Measurements from ENCODE around the gene RAB3GAP1.

Gene RAB3GAP1

DNA sequence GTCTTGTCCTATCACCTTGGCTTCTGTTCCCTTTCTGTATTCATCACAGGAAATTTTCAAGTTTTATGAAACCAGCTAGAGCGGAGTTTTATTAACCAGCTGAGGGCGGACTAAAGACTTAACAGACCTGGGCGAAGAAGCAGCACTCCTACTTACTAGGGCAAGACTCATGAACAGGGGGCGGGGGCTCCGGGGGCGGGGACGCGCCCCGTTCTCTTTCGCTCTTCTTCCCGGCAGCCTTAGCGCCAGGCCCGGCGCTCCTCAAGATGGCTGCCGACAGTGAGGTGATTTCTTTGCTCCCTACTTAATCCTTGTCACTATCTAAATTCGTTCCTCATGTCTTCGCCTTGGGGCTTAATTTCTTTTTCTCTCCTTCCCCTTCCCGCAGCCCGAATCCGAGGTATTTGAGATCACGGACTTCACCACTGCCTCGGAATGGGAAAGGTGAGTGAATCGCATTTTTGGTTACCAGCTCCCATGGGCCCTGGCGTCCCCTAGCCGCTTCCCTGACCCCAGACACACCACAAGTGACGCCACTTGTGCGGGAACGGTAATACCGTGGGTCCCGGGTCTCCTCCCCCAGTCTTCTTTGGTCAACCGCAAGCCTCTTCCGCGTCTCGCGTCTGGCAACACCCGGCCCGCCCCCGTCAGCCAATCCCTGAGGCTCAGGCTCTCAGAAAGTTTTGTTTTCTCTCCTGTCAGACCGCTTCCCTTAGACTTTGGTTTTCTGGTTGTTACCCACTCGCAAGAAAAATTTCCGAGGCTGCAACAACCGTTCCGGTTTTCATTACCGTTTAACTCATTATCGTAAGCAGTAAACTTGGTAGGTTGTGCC, at the start of gene RAB3GAP1:
RAB3GAP1 (plus strand) TSS at position 251 of the 835 bp plus-strand sequence; CDS start at position 267, 16 bp downstream.
- H3K36me3 ChIP-seq (ENCODE audit: control insufficient read depth in 2 of 2, insufficient read depth in 1 of 2, low read length in 2 of 2), result peaks cover 4 to 7% of the 10 kb centered on the region in 2 experiments; a peak in 2 of 3 replicates
- H3K4me1 ChIP-seq (ENCODE audit: control insufficient read depth, insufficient read depth, low read length), result no peaks in the 10 kb centered on the region; the same call in 1 of the 2 replicates
- CTCF ChIA-PET, result interaction anchor here (0.8 kb wide), 1 partner anchor 48 kb away, joined by 4 read pairs; no protein-coding TSS in a partner anchor
- no peaks in the 10 kb centered on the region for H3K9me3 ChIP-seq (ENCODE audit: control insufficient read depth, insufficient read depth, low read depth, low read length)
- peak within 1 kb of the TSS; percentile 78 for H3K27ac ChIP-seq (ENCODE audit: extremely low read depth, low read depth, low read length)
- POLR2A ChIA-PET, result interaction anchor here (0.6 to 0.7 kb wide), 4 partner anchors 115 to 1339 kb away, joined by 3 to 4 read pairs (median 4); no protein-coding TSS in a partner anchor
- peak within 1 kb of the TSS; percentile 91 for H3K4me3 ChIP-seq (ENCODE audit: low read depth, low read length)
- TF ChIP-seq MYNN (tag by site-specific recombination; IDR thresholded peaks at IDR 0.05; ENCODE audit: borderline replicate concordance), result no peak
- TF ChIP-seq, protein P1, sequence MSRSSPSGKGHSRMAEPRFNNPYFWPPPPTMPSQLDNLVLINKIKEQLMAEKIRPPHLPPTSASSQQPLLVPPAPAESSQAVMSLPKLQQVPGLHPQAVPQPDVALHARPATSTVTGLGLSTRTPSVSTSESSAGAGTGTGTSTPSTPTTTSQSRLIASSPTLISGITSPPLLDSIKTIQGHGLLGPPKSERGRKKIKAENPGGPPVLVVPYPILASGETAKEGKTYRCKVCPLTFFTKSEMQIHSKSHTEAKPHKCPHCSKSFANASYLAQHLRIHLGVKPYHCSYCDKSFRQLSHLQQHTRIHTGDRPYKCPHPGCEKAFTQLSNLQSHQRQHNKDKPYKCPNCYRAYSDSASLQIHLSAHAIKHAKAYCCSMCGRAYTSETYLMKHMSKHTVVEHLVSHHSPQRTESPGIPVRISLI (tag by site-specific recombination; IDR thresholded peaks at IDR 0.05), result no peak
- TF ChIP-seq HIC1 (tag by site-specific recombination; IDR thresholded peaks at IDR 0.05), result no peak
- TF ChIP-seq, protein P2, sequence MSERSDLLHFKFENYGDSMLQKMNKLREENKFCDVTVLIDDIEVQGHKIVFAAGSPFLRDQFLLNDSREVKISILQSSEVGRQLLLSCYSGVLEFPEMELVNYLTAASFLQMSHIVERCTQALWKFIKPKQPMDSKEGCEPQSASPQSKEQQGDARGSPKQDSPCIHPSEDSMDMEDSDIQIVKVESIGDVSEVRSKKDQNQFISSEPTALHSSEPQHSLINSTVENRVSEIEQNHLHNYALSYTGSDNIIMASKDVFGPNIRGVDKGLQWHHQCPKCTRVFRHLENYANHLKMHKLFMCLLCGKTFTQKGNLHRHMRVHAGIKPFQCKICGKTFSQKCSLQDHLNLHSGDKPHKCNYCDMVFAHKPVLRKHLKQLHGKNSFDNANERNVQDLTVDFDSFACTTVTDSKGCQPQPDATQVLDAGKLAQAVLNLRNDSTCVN (tag by site-specific recombination; optimal IDR thresholded peaks at IDR 0.05), result peak; percentile 46
- TF ChIP-seq ZFP41 (tag by site-specific recombination; IDR thresholded peaks at IDR 0.05; ENCODE audit: borderline replicate concordance), result no peak
- 0 out of 2 replicates have a peak, but pooled peaks have one; percentile 27 for TF ChIP-seq ZSCAN30 (tag by site-specific recombination; IDR thresholded peaks at IDR 0.05)
- TF ChIP-seq ZNF677 (tag by site-specific recombination; IDR thresholded peaks at IDR 0.05), result no peak
- TF ChIP-seq YY1 (tag by site-specific recombination; IDR thresholded peaks at IDR 0.05), result peak; percentile 86
- peak; percentile 55; the same call in 1 of the 2 replicates for TF ChIP-seq KLF7 (tag by site-specific recombination; IDR thresholded peaks at IDR 0.05; ENCODE audit: borderline replicate concordance)
- TF ChIP-seq ZNF174 (tag by site-specific recombination; IDR thresholded peaks at IDR 0.05), result no peak
- TF ChIP-seq ZBTB48 (tag by site-specific recombination; IDR thresholded peaks at IDR 0.05), result peak; percentile 57; the same call in 1 of the 2 replicates
- TF ChIP-seq, protein P3, sequence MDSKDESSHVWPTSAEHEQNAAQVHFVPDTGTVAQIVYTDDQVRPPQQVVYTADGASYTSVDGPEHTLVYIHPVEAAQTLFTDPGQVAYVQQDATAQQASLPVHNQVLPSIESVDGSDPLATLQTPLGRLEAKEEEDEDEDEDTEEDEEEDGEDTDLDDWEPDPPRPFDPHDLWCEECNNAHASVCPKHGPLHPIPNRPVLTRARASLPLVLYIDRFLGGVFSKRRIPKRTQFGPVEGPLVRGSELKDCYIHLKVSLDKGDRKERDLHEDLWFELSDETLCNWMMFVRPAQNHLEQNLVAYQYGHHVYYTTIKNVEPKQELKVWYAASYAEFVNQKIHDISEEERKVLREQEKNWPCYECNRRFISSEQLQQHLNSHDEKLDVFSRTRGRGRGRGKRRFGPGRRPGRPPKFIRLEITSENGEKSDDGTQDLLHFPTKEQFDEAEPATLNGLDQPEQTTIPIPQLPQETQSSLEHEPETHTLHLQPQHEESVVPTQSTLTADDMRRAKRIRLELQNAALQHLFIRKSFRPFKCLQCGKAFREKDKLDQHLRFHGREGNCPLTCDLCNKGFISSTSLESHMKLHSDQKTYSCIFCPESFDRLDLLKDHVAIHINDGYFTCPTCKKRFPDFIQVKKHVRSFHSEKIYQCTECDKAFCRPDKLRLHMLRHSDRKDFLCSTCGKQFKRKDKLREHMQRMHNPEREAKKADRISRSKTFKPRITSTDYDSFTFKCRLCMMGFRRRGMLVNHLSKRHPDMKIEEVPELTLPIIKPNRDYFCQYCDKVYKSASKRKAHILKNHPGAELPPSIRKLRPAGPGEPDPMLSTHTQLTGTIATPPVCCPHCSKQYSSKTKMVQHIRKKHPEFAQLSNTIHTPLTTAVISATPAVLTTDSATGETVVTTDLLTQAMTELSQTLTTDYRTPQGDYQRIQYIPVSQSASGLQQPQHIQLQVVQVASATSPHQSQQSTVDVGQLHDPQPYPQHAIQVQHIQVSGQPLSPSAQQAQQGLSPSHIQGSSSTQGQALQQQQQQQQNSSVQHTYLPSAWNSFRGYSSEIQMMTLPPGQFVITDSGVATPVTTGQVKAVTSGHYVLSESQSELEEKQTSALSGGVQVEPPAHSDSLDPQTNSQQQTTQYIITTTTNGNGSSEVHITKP (tag by site-specific recombination; IDR thresholded peaks at IDR 0.05), result 0 out of 2 replicates have a peak, but pooled peaks have one; percentile 27
- no peak for TF ChIP-seq ZNF341 (tag by site-specific recombination; IDR thresholded peaks at IDR 0.05; ENCODE audit: low read depth)
- no peak for TF ChIP-seq ZNF23 (tag by site-specific recombination; IDR thresholded peaks at IDR 0.05; ENCODE audit: borderline replicate concordance)
- peak; percentile 77; the same call in 1 of the 2 replicates for TF ChIP-seq ZNF610 (tag by site-specific recombination; IDR thresholded peaks at IDR 0.05; ENCODE audit: borderline replicate concordance)
- peak; percentile 43; the same call in 1 of the 2 replicates for TF ChIP-seq ZFP69B (tag by site-specific recombination; IDR thresholded peaks at IDR 0.05)
- TF ChIP-seq ZNF76 (tag by site-specific recombination; IDR thresholded peaks at IDR 0.05; ENCODE audit: borderline replicate concordance, low read depth), result peak; percentile 91
- TF ChIP-seq ZNF157 (tag by site-specific recombination; IDR thresholded peaks at IDR 0.05), result no peak
- TF ChIP-seq ZNF223 (tag by site-specific recombination; IDR thresholded peaks at IDR 0.05), result no peak
- TF ChIP-seq ZBTB17 (tag by site-specific recombination; IDR thresholded peaks at IDR 0.05), result peak; percentile 54
- TF ChIP-seq ZNF514 (tag by site-specific recombination; IDR thresholded peaks at IDR 0.05), result no peak
- TF ChIP-seq ZNF639 (tag by site-specific recombination; IDR thresholded peaks at IDR 0.05), result no peak; the same call in 1 of the 2 replicates
- TF ChIP-seq ZSCAN23 (tag by site-specific recombination; IDR thresholded peaks at IDR 0.05), result no peak

Measured in HEK293 (cell line).